ENCODE measurements around the gene RIOK1. TPM values are rescaled to one million over a fixed set of nuclear protein-coding genes. Genes with fewer than 3 reads are reported as not detected.

The RIOK1 gene
- total RNA-seq = 15.1 and 15.5 TPM in 2 replicates

GRCh38 chr6:7389451-7390225 lies at the start of gene RIOK1, which contains the start of gene CAGE1:
Gene RIOK1 (plus strand): TSS chr6:7389808. CDS start chr6:7390003, 195 bp downstream.
Gene CAGE1 (minus strand): TSS chr6:7389742. CDS start chr6:7387173, 2,569 bp downstream.

Other genes starting within 250 kb of the RIOK1 start
- 165 and 307 TPM in 2 replicates for gene SSR1, start 76.6 kb upstream of the RIOK1 start, total RNA-seq
- gene CAGE1, start 66 bp upstream of the RIOK1 start, total RNA-seq = 0.14 and 0.22 TPM in 2 replicates
- gene DSP, start 151.9 kb downstream of the RIOK1 start, total RNA-seq = 0.22 and 10.0 TPM in 2 replicates
- 6.1 and 13.5 TPM in 2 replicates for gene SNRNP48, start 200.4 kb downstream of the RIOK1 start, total RNA-seq

All from placental pericyte (primary cell).